H1 (cell line): ENCODE measurements around the gene KRT3. TPM values are rescaled to one million over a fixed set of nuclear protein-coding genes. Genes with fewer than 3 reads are reported as not detected.

Experiments used
- CTCF ChIA-PET: fragments of 300-600 bp; sonication (Branson Sonifier 250); formaldehyde crosslinking; loops from one replicate; lab custom pipeline; 2021; ENCODE audit not compliant: partially characterized antibody; lab: Charles Lee
- POLR2A ChIA-PET: fragments of 300-600 bp; sonication (Branson Sonifier 250); formaldehyde crosslinking; loops from one replicate; lab custom pipeline; 2021; ENCODE audit warnings: inconsistent platforms; ENCODE audit not compliant: partially characterized antibody; lab: Charles Lee
- DNase-seq, 2 experiments: peaks; one replicate each; pipeline versions ENCODE4 v3.0.0 to v3.0.0-alpha.2; 2010 to 2022; ENCODE audit warnings: low spot score in 2 of 2, low read depth in 1 of 2, mixed read lengths in 1 of 2
- FAIRE-seq: peaks from 2 replicates; lab custom pipeline; 2011; peaks lifted over from hg19 to GRCh38; lab: Jason Lieb, UNC
- H2AFZ ChIP-seq: 2 replicates; pipeline ENCODE4 v1.8.1; 2012; ENCODE audit warnings: low read length, inconsistent platforms
- H2AK5ac ChIP-seq: 2 replicates; pipeline ENCODE4 v1.6.1; 2013; ENCODE audit warnings: low read depth, low read length
- H2BK120ac ChIP-seq: replicated peaks from 2 replicates; pipeline ENCODE3; 2013; ENCODE audit warnings: low read depth, low read length, inconsistent platforms
- H2BK12ac ChIP-seq: 2 replicates; pipeline ENCODE4 v1.6.1; 2013; ENCODE audit warnings: low read depth, low read length
- H2BK15ac ChIP-seq: 2 replicates; pipeline ENCODE4 v1.6.1; 2013; ENCODE audit warnings: low read length
- H2BK20ac ChIP-seq: 2 replicates; pipeline ENCODE4 v1.6.1; 2013; ENCODE audit warnings: low read length
- H2BK5ac ChIP-seq: 2 replicates; pipeline ENCODE4 v1.6.1; 2013; ENCODE audit warnings: low read depth, low read length
- H3K14ac ChIP-seq: 2 replicates; pipeline ENCODE4 v1.6.1; 2013; ENCODE audit warnings: inconsistent platforms; ENCODE audit not compliant: insufficient read length
- H3K18ac ChIP-seq: 2 replicates; pipeline ENCODE4 v1.6.1; 2013; ENCODE audit warnings: low read length; ENCODE audit errors: extremely low read depth
- H3K23ac ChIP-seq: 2 replicates; pipeline ENCODE4 v1.6.1; 2013; ENCODE audit warnings: inconsistent platforms; ENCODE audit not compliant: insufficient read length
- H3K23me2 ChIP-seq: 2 replicates; pipeline ENCODE4 v1.6.1; 2013; ENCODE audit warnings: low read depth, low read length
- H3K27ac ChIP-seq: 2 replicates; pipeline ENCODE4 v1.6.1; 2011; ENCODE audit warnings: low read depth, low read length, inconsistent platforms
- H3K27me3 ChIP-seq, 4 experiments: replicated peaks in 1 of 4; 1 replicate in 1 of 4; 2 replicates in 3 of 4; pipeline versions ENCODE4 v1.6.1 to v1.8.1; 2011 to 2013; ENCODE audit warnings: low read length in 3 of 4, mild to moderate bottlenecking in 3 of 4, inconsistent platforms in 2 of 4, mixed read lengths in 2 of 4, moderate library complexity in 1 of 4; ENCODE audit not compliant: control insufficient read depth in 3 of 4, insufficient read depth in 3 of 4; ENCODE audit errors: extremely low read depth in 1 of 4
- H3K36me3 ChIP-seq, 4 experiments: 2 replicates each; pipeline versions ENCODE4 v1.6.1 to v1.8.1; 2011 to 2013; ENCODE audit warnings: mild to moderate bottlenecking in 4 of 4, low read length in 3 of 4, moderate library complexity in 2 of 4, control low read depth in 1 of 4, inconsistent platforms in 1 of 4; ENCODE audit not compliant: insufficient read depth in 4 of 4, control insufficient read depth in 2 of 4
- H3K4ac ChIP-seq: replicated peaks from 2 replicates; pipeline ENCODE3; 2013; ENCODE audit warnings: low read length, low read depth, mixed read lengths, inconsistent platforms; ENCODE audit not compliant: insufficient read length
- H3K4me1 ChIP-seq, 4 experiments: replicated peaks in 1 of 4; 1 replicate in 1 of 4; 2 replicates in 3 of 4; pipeline versions ENCODE4 v1.6.1 to v1.8.1; 2011 to 2013; ENCODE audit warnings: low read length in 3 of 4, inconsistent platforms in 2 of 4, mixed read lengths in 1 of 4; ENCODE audit not compliant: insufficient read depth in 4 of 4, control insufficient read depth in 3 of 4
- H3K4me2 ChIP-seq, 2 experiments: 2 replicates each; pipeline versions ENCODE4 v1.6.1 to v1.8.1; 2011 to 2013; ENCODE audit warnings: low read depth in 2 of 2, low read length in 2 of 2, control low read depth in 1 of 2, inconsistent platforms in 1 of 2, mild to moderate bottlenecking in 1 of 2; ENCODE audit not compliant: insufficient read depth in 1 of 2
- H3K4me3 ChIP-seq, 4 experiments: fragments of 200-600, 300-600 bp in 1 of 4; sonication (generic), shearing (Covaris generic), sonication (Bioruptor Twin) in 1 of 4; 2 replicates each; pipeline versions ENCODE4 v1.5.1 to v1.8.1; 2011 to 2016; ENCODE audit warnings: low read length in 4 of 4, low read depth in 3 of 4, control low read depth in 2 of 4, inconsistent platforms in 2 of 4, mild to moderate bottlenecking in 2 of 4, mixed read lengths in 1 of 4, moderate library complexity in 1 of 4; ENCODE audit not compliant: insufficient read depth in 2 of 4; ENCODE audit errors: extremely low read depth in 1 of 4
- H3K56ac ChIP-seq: replicated peaks from 2 replicates; pipeline ENCODE3; 2013; ENCODE audit warnings: low read depth, mild to moderate bottlenecking, mixed read lengths, low read length, inconsistent platforms; ENCODE audit not compliant: insufficient read length
- H3K79me1 ChIP-seq: 2 replicates; pipeline ENCODE4 v1.6.1; 2013; ENCODE audit warnings: low read depth, low read length, control low read depth
- H3K79me2 ChIP-seq, 2 experiments: 2 replicates each; pipeline versions ENCODE4 v1.6.1 to v1.8.1; 2012 to 2013; ENCODE audit warnings: low read length in 2 of 2, mild to moderate bottlenecking in 2 of 2, inconsistent platforms in 1 of 2; ENCODE audit not compliant: insufficient read depth in 2 of 2, control insufficient read depth in 1 of 2
- H3K9ac ChIP-seq, 4 experiments: replicated peaks in 1 of 4; 1 replicate in 1 of 4; 2 replicates in 3 of 4; pipeline versions ENCODE4 v1.6.1 to v1.8.1; 2011 to 2013; ENCODE audit warnings: low read depth in 3 of 4, low read length in 3 of 4, control low read depth in 2 of 4, mild to moderate bottlenecking in 2 of 4, moderate library complexity in 2 of 4, inconsistent platforms in 1 of 4; ENCODE audit errors: extremely low read depth in 1 of 4
- H3K9me3 ChIP-seq, 2 experiments: 2 replicates each; pipeline versions ENCODE4 v1.6.1 to v1.8.1; 2012 to 2013; ENCODE audit warnings: mild to moderate bottlenecking in 2 of 2, moderate library complexity in 2 of 2, control low read depth in 1 of 2, inconsistent platforms in 1 of 2, low read depth in 1 of 2, low read length in 1 of 2, mixed read lengths in 1 of 2; ENCODE audit not compliant: insufficient read depth in 2 of 2
- H4K20me1 ChIP-seq, 2 experiments: replicated peaks in 1 of 2; 2 replicates each; pipeline versions ENCODE3 to v1.8.1; 2011 to 2013; ENCODE audit warnings: inconsistent platforms in 2 of 2, low read length in 2 of 2, mild to moderate bottlenecking in 1 of 2; ENCODE audit not compliant: insufficient read depth in 2 of 2, control insufficient read depth in 1 of 2
- H4K5ac ChIP-seq: 2 replicates; pipeline ENCODE4 v1.6.1; 2013; ENCODE audit warnings: low read length, low read depth, mixed read lengths, inconsistent platforms; ENCODE audit not compliant: insufficient read length
- H4K8ac ChIP-seq: 2 replicates; pipeline ENCODE4 v1.8.0; 2013; ENCODE audit warnings: mild to moderate bottlenecking, moderate library complexity, low read length, inconsistent platforms; ENCODE audit not compliant: insufficient read depth; ENCODE audit errors: extremely low read depth
- H4K91ac ChIP-seq: replicated peaks from 2 replicates; pipeline ENCODE3; 2013; ENCODE audit warnings: low read length, mixed read lengths, inconsistent platforms; ENCODE audit not compliant: insufficient read length
- FOSL1 ChIP-seq: IDR thresholded peaks from 2 replicates; pipeline ENCODE4 v1.6.1; 2011; ENCODE audit warnings: mild to moderate bottlenecking, low read depth, low read length, moderate library complexity; ENCODE audit not compliant: insufficient read depth
- GABPA ChIP-seq: IDR thresholded peaks from 2 replicates; pipeline ENCODE4 v1.6.1; 2011; ENCODE audit warnings: mild to moderate bottlenecking, low read length, moderate library complexity, borderline replicate concordance; ENCODE audit not compliant: insufficient read depth
- NANOG ChIP-seq: IDR thresholded peaks from 2 replicates; pipeline ENCODE4 v1.6.1; 2011; ENCODE audit warnings: low read length, low read depth, mild to moderate bottlenecking, inconsistent platforms; ENCODE audit not compliant: insufficient read depth, poor library complexity, severe bottlenecking
- WGBS, 2 experiments: shearing (Covaris generic) in 1 of 2; methylation state at CpG; one replicate each; pipeline versions ENCODE4 v1.1.6 to v1.1.7; 2013 to 2015; ENCODE audit warnings: low lambda C conversion rate in 2 of 2, mixed read lengths in 2 of 2, inconsistent platforms in 1 of 2, low coverage in 1 of 2, missing lambda C conversion rate in 1 of 2; ENCODE audit not compliant: insufficient replicate concordance in 2 of 2, insufficient coverage in 1 of 2, insufficient read length in 1 of 2; ENCODE audit errors: extremely low coverage in 1 of 2, missing lambda C conversion rate in 1 of 2; 5-methylcytosine and 5-hydroxymethylcytosine counted together
- polyA plus RNA-seq, 7 experiments: library from polyadenylated mRNA; depleted of rRNA in 3 of 7; stranded (reverse) in 5 of 7; unstranded in 2 of 7; fragments of >200 nt in 5 of 7; fragments of 200-250 nt in 2 of 7; gene quantifications; 1 replicate in 5 of 7; 2 replicates in 1 of 7; 4 replicates in 1 of 7; pipeline versions ENCODE4 v1.2.1 to v1.2.3, GENCODE V29; 2011 to 2013; ENCODE audit warnings: missing spikeins in 2 of 7, mixed read lengths in 2 of 7
- total RNA-seq: library from RNA; stranded (reverse); fragmentation: NEBNext Ultra II Directional; extraction: Animal tissue kit (Norgen Biotek cat#: 25700); gene quantifications from 2 replicates; pipeline ENCODE4 v1.2.1, GENCODE V29; 2021
- TF ChIP-seq, protein P1 (sequence below): IDR thresholded peaks from 2 replicates; pipeline ENCODE4 v1.6.1; 2011; ENCODE audit warnings: low read length, improper control_type of control experiment

The KRT3 gene
- total and polyA plus RNA-seq, 2 of the 8 experiments (the other 6 are each of a cell fraction or from before 2014, with no cell fraction given): not detected

- no peaks in the 10 kb centered on the region for H3K79me1 ChIP-seq
- no peak overlapping the region for H2BK120ac ChIP-seq
- H3K23me2 ChIP-seq: no peaks in the 10 kb centered on the region
- no peak overlapping the region for H3K4me2 ChIP-seq
- no peak overlapping the region for H4K91ac ChIP-seq
- no peak overlapping the region for H2BK20ac ChIP-seq
- ChIA-PET CTCF (interaction anchor here (1.2 kb wide), 2 partner anchors 21 to 43 kb away, joined by 3 read pairs; no protein-coding TSS in a partner anchor), POLR2A (no interaction called here)
- H2BK15ac ChIP-seq: no peak overlapping the region
- WGBS, 2 experiments: 88% methylated on average over 7 of the region's 7 CpGs; no CpG with 5 or more reads in 1 of the 2 experiments
- no peaks in the 10 kb centered on the region for H3K9me3 ChIP-seq
- no peak overlapping the region for H4K8ac ChIP-seq
- DNase-seq: no peak
- H2AK5ac ChIP-seq: no peak overlapping the region
- no peak overlapping the region; the same call in 1 of the 2 replicates for H3K18ac ChIP-seq
- H3K9ac ChIP-seq: no peak overlapping the region
- no peak overlapping the region for H2BK12ac ChIP-seq
- H3K36me3 ChIP-seq: no peaks in the 10 kb centered on the region
- no peak for FAIRE-seq
- no peak overlapping the region for H3K4ac ChIP-seq
- H3K14ac ChIP-seq: no peak overlapping the region
- no peak overlapping the region for H3K4me3 ChIP-seq
- H3K4me1 ChIP-seq: no peaks in the 10 kb centered on the region
- no peak overlapping the region for H3K27ac ChIP-seq
- no peak overlapping the region for H4K5ac ChIP-seq
- peak overlapping the region; percentile 68; the same call in 1 of the 2 replicates for H2BK5ac ChIP-seq
- no peaks in the 10 kb centered on the region for H4K20me1 ChIP-seq
- no peak overlapping the region for H3K56ac ChIP-seq
- TF ChIP-seq FOSL1 (no peak), GABPA (no peak), NANOG (no peak)
- TF ChIP-seq, protein P1, sequence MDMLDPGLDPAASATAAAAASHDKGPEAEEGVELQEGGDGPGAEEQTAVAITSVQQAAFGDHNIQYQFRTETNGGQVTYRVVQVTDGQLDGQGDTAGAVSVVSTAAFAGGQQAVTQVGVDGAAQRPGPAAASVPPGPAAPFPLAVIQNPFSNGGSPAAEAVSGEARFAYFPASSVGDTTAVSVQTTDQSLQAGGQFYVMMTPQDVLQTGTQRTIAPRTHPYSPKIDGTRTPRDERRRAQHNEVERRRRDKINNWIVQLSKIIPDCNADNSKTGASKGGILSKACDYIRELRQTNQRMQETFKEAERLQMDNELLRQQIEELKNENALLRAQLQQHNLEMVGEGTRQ: no peak
- TF ChIP-seq, all 59 proteins: peak for 0
- Histone ChIP-seq H3K27me3 (peaks cover 0 to 2% (median 0%) of the 10 kb centered on the region in 4 experiments; a peak in 1 of 7 replicates), H3K79me2 (no peaks in the 10 kb centered on the region), H2AFZ (no peak overlapping the region), H3K23ac (no peak overlapping the region)
These were observed 40.1 kb upstream of the KRT3 start for GRCh38 chr12:52836042-52836466.
